ENCODE results near the gene ADGRG6. TPM values are rescaled to one million over a fixed set of nuclear protein-coding genes. Genes with fewer than 3 reads are reported as not detected.

Gene ADGRG6
- total and polyA plus RNA-seq, 4 donors: 18.7 to 110 (median 45.7) TPM

GRCh38 chr6:142297605-142297995 lies 4.2 kb upstream of the ADGRG6 start:
- TF ChIP-seq RAD21 (IDR thresholded peaks at IDR 0.05) (no peak), FOXA1 (IDR thresholded peaks at IDR 0.05) (no peak), NR2F2 (IDR thresholded peaks at IDR 0.05) (no peak), YY1 (IDR thresholded peaks at IDR 0.05) (no peak), JUND (IDR thresholded peaks at IDR 0.05) (no peak), MAX (IDR thresholded peaks at IDR 0.05) (no peak)
- TF ChIP-seq, protein P1, sequence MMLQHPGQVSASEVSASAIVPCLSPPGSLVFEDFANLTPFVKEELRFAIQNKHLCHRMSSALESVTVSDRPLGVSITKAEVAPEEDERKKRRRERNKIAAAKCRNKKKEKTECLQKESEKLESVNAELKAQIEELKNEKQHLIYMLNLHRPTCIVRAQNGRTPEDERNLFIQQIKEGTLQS (IDR thresholded peaks at IDR 0.05): no peak
- TF ChIP-seq, protein P2, sequence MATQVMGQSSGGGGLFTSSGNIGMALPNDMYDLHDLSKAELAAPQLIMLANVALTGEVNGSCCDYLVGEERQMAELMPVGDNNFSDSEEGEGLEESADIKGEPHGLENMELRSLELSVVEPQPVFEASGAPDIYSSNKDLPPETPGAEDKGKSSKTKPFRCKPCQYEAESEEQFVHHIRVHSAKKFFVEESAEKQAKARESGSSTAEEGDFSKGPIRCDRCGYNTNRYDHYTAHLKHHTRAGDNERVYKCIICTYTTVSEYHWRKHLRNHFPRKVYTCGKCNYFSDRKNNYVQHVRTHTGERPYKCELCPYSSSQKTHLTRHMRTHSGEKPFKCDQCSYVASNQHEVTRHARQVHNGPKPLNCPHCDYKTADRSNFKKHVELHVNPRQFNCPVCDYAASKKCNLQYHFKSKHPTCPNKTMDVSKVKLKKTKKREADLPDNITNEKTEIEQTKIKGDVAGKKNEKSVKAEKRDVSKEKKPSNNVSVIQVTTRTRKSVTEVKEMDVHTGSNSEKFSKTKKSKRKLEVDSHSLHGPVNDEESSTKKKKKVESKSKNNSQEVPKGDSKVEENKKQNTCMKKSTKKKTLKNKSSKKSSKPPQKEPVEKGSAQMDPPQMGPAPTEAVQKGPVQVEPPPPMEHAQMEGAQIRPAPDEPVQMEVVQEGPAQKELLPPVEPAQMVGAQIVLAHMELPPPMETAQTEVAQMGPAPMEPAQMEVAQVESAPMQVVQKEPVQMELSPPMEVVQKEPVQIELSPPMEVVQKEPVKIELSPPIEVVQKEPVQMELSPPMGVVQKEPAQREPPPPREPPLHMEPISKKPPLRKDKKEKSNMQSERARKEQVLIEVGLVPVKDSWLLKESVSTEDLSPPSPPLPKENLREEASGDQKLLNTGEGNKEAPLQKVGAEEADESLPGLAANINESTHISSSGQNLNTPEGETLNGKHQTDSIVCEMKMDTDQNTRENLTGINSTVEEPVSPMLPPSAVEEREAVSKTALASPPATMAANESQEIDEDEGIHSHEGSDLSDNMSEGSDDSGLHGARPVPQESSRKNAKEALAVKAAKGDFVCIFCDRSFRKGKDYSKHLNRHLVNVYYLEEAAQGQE (IDR thresholded peaks at IDR 0.05): no peak
- DNase-seq (ENCODE audit: low spot score): no peak
- Histone ChIP-seq H3K4me1 (ENCODE audit: control insufficient read depth in 4 of 4, insufficient read depth in 4 of 4, low read length in 3 of 4) (peaks cover 0 to 18% (median 3%) of the 10 kb centered on the region in 4 donors), H3K27me3 (ENCODE audit: control insufficient read depth in 4 of 4, insufficient read depth in 4 of 4, low read length in 3 of 4) (no peaks in the 10 kb centered on the region), H3K27ac (ENCODE audit: low read depth in 1 of 2, low read length in 2 of 2) (no peak overlapping the region), H3K9me3 (ENCODE audit: control insufficient read depth in 4 of 4, low read length in 3 of 4) (no peaks in the 10 kb centered on the region), H3K36me3 (ENCODE audit: control insufficient read depth in 4 of 4, insufficient read depth in 3 of 4, low read depth in 1 of 4, low read length in 3 of 4) (no peaks in the 10 kb centered on the region), H3K4me3 (ENCODE audit: low read depth in 1 of 3, low read length in 3 of 3) (no peak overlapping the region), H3K9ac (ENCODE audit: low read depth in 1 of 2, low read length in 2 of 2) (no peak overlapping the region)
- 86% methylated on average over 3 of the region's 3 CpGs for WGBS

DNA sequence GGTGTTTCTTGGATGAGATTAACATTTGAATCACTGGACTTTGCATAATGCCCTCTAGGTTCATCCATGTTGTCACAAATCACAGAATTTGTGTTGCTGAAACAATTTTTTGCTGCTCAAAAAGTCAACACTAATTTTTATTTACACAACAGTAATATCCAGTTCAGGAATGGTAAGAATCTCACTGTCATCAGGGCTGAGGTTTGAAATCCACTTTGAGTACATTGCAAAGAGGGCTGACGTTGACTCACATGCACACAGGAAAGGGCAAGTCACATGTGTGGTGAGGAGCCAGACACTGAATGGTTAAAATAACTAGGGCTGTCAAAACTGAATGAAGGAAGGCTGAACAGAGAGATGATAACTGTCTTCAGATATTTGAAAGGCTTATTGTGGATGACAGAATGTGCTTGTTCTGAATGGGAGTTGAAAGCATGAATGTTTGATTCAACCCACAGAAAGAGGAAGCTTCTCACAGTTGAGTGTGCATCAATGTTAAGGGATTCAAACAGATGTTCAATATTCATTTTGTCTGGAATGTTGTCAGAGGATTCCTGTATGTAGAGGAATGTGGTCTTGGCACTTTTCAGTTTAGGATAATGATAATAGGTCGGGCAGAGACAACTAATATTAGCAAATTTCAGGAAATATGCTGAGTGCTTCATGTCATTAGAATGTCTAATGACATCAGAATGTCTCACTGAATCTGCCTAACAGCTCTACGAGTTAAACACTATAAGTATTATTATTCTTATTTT lies 3.6 kb upstream of the ADGRG6 start:
- 77% methylated on average over 3 of the region's 3 CpGs for WGBS
- H3K4me1 ChIP-seq (ENCODE audit: control insufficient read depth in 4 of 4, insufficient read depth in 4 of 4, low read length in 3 of 4): peaks cover 0 to 18% (median 3%) of the 10 kb centered on the region in 4 donors
- H3K9ac ChIP-seq (ENCODE audit: low read depth in 1 of 2, low read length in 2 of 2): no peak overlapping the region
- no peak overlapping the region for H3K27ac ChIP-seq (ENCODE audit: low read depth in 1 of 2, low read length in 2 of 2)
- TF ChIP-seq RAD21 (IDR thresholded peaks at IDR 0.05) (no peak), CTCF (IDR thresholded peaks at IDR 0.05; ENCODE audit: low read depth, low read length, missing input control) (no peak), HNF4A (conservative IDR thresholded peaks at IDR 0.05) (no peak)
- DNase-seq (ENCODE audit: low spot score): no peak
- no peaks in the 10 kb centered on the region for H3K36me3 ChIP-seq (ENCODE audit: control insufficient read depth in 4 of 4, insufficient read depth in 3 of 4, low read depth in 1 of 4, low read length in 3 of 4)
- no peaks in the 10 kb centered on the region for H3K27me3 ChIP-seq (ENCODE audit: control insufficient read depth in 4 of 4, insufficient read depth in 4 of 4, low read length in 3 of 4)
- no peaks in the 10 kb centered on the region for H3K9me3 ChIP-seq (ENCODE audit: control insufficient read depth in 4 of 4, low read length in 3 of 4)
- no peak overlapping the region for H3K4me3 ChIP-seq (ENCODE audit: low read depth in 1 of 3, low read length in 3 of 3)

GRCh38 chr6:142300302-142300701 lies 1.5 kb upstream of the ADGRG6 start:
- Histone ChIP-seq H3K4me3 (ENCODE audit: low read depth in 1 of 3, low read length in 3 of 3) (no peak overlapping the region), H3K4me1 (ENCODE audit: control insufficient read depth in 4 of 4, insufficient read depth in 4 of 4, low read length in 3 of 4) (peaks cover 0 to 18% (median 5%) of the 10 kb centered on the region in 4 donors), H3K27me3 (ENCODE audit: control insufficient read depth in 4 of 4, insufficient read depth in 4 of 4, low read length in 3 of 4) (no peaks in the 10 kb centered on the region), H3K36me3 (ENCODE audit: control insufficient read depth in 4 of 4, insufficient read depth in 3 of 4, low read depth in 1 of 4, low read length in 3 of 4) (no peaks in the 10 kb centered on the region), H3K27ac (ENCODE audit: low read depth in 1 of 2, low read length in 2 of 2) (no peak overlapping the region), H3K9me3 (ENCODE audit: control insufficient read depth in 4 of 4, low read length in 3 of 4) (no peaks in the 10 kb centered on the region), H3K9ac (ENCODE audit: low read depth in 1 of 2, low read length in 2 of 2) (no peak overlapping the region)
- 95% methylated on average over 3 of the region's 3 CpGs for WGBS
- DNase-seq (ENCODE audit: low spot score): no peak
- TF ChIP-seq RXRA (IDR thresholded peaks at IDR 0.05) (no peak), CTCF (IDR thresholded peaks at IDR 0.05; ENCODE audit: low read depth, low read length, missing input control) (no peak), JUND (IDR thresholded peaks at IDR 0.05) (no peak), HNF4G (IDR thresholded peaks at IDR 0.05) (no peak), GABPA (IDR thresholded peaks at IDR 0.05 in 1 of 2, conservative IDR thresholded peaks at IDR 0.05 in 1 of 2) (no peak), NR2F2 (IDR thresholded peaks at IDR 0.05) (no peak), EGR1 (IDR thresholded peaks at IDR 0.05; ENCODE audit: low read depth in 2 of 2) (no peak), SP1 (IDR thresholded peaks at IDR 0.05) (no peak)
- TF ChIP-seq, protein P2 (IDR thresholded peaks at IDR 0.05): no peak

Measured in liver (tissue), 9 donors.